Measurements from ENCODE around the gene COIL. TPM values are rescaled to one million over a fixed set of nuclear protein-coding genes. Genes with fewer than 3 reads are reported as not detected.

The COIL gene
- total RNA-seq, 1 experiment from 2014 or later: 22.9 TPM

DNA sequence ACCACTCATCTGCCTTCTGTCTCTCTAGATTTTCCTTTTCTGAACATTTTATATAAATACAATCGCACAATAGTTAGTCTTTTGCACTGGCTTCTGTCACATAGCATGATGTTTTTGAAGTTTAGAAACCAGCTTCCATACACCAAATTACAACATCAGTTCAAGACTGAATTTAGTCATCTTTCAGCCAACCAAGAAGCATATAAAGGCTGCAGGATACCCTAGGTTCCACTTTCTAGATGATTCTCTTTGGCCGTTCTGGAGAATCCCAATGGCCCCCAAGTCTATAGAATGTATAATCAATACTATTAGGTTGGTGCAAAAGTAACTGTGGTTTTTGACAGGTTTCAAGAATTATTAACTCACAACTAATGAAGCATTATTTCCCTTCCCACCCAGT is 36.5 kb upstream of the COIL start:
- Histone ChIP-seq H3K4me1 (ENCODE audit: insufficient read depth, low read length) (peaks cover 20% of the 10 kb centered on the region), H4K20me1 (ENCODE audit: low read length) (no peaks in the 10 kb centered on the region), H3K9me3 (ENCODE audit: low read length) (no peaks in the 10 kb centered on the region), H3K4me2 (ENCODE audit: low read length) (no peak overlapping the region), H3K27me3 (ENCODE audit: low read length) (no peaks in the 10 kb centered on the region), H3K4me3 (ENCODE audit: low read length) (no peak overlapping the region), H2AFZ (ENCODE audit: low read length) (no peak overlapping the region), H3K79me2 (ENCODE audit: low read length) (no peaks in the 10 kb centered on the region), H3K9ac (ENCODE audit: low read length) (no peak overlapping the region), H3K27ac (ENCODE audit: low read length) (no peak overlapping the region), H3F3A (ENCODE audit: low read length, unreplicated experiment) (peaks cover 4% of the 10 kb centered on the region), H3K9me2 (replicated peaks; ENCODE audit: low read length) (no peaks in the 10 kb centered on the region), H3K36me3 (ENCODE audit: low read depth, low read length) (no peaks in the 10 kb centered on the region)
- TF ChIP-seq, protein P1, sequence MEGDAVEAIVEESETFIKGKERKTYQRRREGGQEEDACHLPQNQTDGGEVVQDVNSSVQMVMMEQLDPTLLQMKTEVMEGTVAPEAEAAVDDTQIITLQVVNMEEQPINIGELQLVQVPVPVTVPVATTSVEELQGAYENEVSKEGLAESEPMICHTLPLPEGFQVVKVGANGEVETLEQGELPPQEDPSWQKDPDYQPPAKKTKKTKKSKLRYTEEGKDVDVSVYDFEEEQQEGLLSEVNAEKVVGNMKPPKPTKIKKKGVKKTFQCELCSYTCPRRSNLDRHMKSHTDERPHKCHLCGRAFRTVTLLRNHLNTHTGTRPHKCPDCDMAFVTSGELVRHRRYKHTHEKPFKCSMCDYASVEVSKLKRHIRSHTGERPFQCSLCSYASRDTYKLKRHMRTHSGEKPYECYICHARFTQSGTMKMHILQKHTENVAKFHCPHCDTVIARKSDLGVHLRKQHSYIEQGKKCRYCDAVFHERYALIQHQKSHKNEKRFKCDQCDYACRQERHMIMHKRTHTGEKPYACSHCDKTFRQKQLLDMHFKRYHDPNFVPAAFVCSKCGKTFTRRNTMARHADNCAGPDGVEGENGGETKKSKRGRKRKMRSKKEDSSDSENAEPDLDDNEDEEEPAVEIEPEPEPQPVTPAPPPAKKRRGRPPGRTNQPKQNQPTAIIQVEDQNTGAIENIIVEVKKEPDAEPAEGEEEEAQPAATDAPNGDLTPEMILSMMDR (conservative IDR thresholded peaks at IDR 0.05; ENCODE audit: low read depth, low read length): no peak
- TF ChIP-seq EZH2phosphoT487 (IDR thresholded peaks at IDR 0.05; ENCODE audit: borderline replicate concordance, low read length) (no peak), EZH2 (IDR thresholded peaks at IDR 0.05; ENCODE audit: low read length, unreplicated experiment) (no peak)
- no TSS peak for BruUV-seq (replicated peaks)
- CTCF ChIA-PET: no interaction called here
- intact Hi-C loops (cut with micrococcal nuclease): no loop called here
- DNase-seq: no peak
- POLR2A ChIA-PET (ENCODE audit: unreplicated experiment): no interaction called here
- ATAC-seq: no peak

DNA sequence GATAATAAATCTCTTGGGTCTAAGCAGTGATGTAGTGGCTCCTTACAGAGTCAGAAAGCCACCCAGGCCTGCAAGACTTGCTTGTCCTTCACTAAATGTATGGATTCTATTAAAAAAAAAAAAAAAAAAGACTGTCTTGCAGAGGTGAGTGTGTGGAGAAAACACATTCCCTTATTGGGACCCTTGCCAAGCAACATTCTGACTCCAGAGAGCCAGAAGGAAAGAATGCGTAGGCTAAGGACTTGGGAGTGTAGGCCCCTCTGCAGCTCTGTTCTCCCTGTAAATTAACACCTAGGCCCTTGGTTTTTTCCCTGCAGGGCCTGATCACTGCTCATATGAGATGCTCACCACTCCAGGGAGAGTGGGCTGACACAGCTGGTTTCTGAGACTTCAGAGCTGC is 34.9 kb upstream of the COIL start:
- H3K4me1 ChIP-seq (ENCODE audit: insufficient read depth, low read length): peaks cover 20% of the 10 kb centered on the region
- no peaks in the 10 kb centered on the region for H4K20me1 ChIP-seq (ENCODE audit: low read length)
- intact Hi-C loops (cut with micrococcal nuclease): no loop called here
- TF ChIP-seq EZH2 (IDR thresholded peaks at IDR 0.05; ENCODE audit: low read length, unreplicated experiment) (no peak), EZH2phosphoT487 (IDR thresholded peaks at IDR 0.05; ENCODE audit: borderline replicate concordance, low read length) (no peak)
- TF ChIP-seq, protein P1 (conservative IDR thresholded peaks at IDR 0.05; ENCODE audit: low read depth, low read length): no peak
- no peaks in the 10 kb centered on the region for H3K9me2 ChIP-seq (replicated peaks; ENCODE audit: low read length)
- H3K9ac ChIP-seq (ENCODE audit: low read length): no peak overlapping the region
- DNase-seq: no peak
- no peak for ATAC-seq
- H2AFZ ChIP-seq (ENCODE audit: low read length): no peak overlapping the region
- CTCF ChIA-PET: no interaction called here
- no peaks in the 10 kb centered on the region for H3K27me3 ChIP-seq (ENCODE audit: low read length)
- H3F3A ChIP-seq (ENCODE audit: low read length, unreplicated experiment): peaks cover 4% of the 10 kb centered on the region
- H3K36me3 ChIP-seq (ENCODE audit: low read depth, low read length): no peaks in the 10 kb centered on the region
- no peaks in the 10 kb centered on the region for H3K79me2 ChIP-seq (ENCODE audit: low read length)
- BruUV-seq (replicated peaks): no TSS peak
- H3K4me2 ChIP-seq (ENCODE audit: low read length): no peak overlapping the region
- H3K9me3 ChIP-seq (ENCODE audit: low read length): no peaks in the 10 kb centered on the region
- no peak overlapping the region for H3K27ac ChIP-seq (ENCODE audit: low read length)
- H3K4me3 ChIP-seq (ENCODE audit: low read length): no peak overlapping the region
- POLR2A ChIA-PET (ENCODE audit: unreplicated experiment): no interaction called here

DNA sequence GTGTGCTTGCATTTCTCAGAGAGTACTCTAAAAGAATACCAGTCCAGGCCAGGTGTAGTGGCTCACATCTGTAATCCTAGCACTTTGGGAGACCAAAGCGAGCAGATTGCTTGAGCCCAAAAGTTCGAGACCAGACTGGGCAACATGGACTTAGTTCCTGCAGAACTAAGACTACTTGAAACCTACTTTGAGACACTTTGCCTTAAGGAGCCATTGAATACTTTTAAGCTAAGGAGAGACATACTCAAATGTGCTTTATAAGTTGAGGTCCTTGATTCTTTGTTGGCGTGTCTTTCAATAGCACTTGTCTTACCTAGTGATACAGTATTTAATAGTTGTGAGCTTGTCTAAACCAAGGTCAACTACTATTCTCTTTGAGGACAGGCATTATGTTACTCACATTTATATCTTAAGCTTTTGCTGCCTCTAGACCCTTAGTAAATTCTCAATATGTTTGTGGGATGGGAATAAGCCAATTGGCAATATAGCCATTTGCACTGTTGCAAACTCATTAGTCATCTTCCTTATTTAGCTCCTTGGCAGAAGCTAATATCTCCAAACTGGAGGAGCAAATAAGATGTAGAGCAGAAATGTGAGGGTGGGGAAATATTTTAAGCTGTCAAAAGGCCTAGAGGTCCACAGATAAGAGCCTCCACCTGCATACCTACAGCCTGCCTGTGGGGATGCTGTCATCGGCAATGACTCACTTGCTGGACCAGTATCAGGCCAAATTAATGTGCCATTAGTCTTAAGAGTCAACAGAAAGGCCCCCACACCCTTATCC is 33.4 kb upstream of the COIL start:
- H3K9me3 ChIP-seq (ENCODE audit: low read length): no peaks in the 10 kb centered on the region
- peaks cover 4% of the 10 kb centered on the region for H3F3A ChIP-seq (ENCODE audit: low read length, unreplicated experiment)
- ATAC-seq: peak; percentile 90
- DNase-seq: peak; percentile 94
- no TSS peak for BruUV-seq (replicated peaks)
- peak overlapping the region; percentile 19 for H3K4me2 ChIP-seq (ENCODE audit: low read length)
- H3K9ac ChIP-seq (ENCODE audit: low read length): no peak overlapping the region
- H4K20me1 ChIP-seq (ENCODE audit: low read length): no peaks in the 10 kb centered on the region
- no peaks in the 10 kb centered on the region for H3K79me2 ChIP-seq (ENCODE audit: low read length)
- peaks cover 3% of the 10 kb centered on the region; the same call in 1 of the 2 replicates for H3K36me3 ChIP-seq (ENCODE audit: low read depth, low read length)
- H3K4me1 ChIP-seq (ENCODE audit: insufficient read depth, low read length): peaks cover 20% of the 10 kb centered on the region
- H3K9me2 ChIP-seq (replicated peaks; ENCODE audit: low read length): no peaks in the 10 kb centered on the region
- ChIA-PET POLR2A (ENCODE audit: unreplicated experiment) (interaction anchor here (0.5 to 0.6 kb wide), 3 partner anchors 12 to 90 kb away, joined by 3 to 7 read pairs (median 3); no protein-coding TSS in a partner anchor), CTCF (interaction anchor here (0.5 to 1.1 kb wide), 3 partner anchors 14 to 138 kb away, joined by 3 to 11 read pairs (median 4); partner anchors contain the start of gene SCPEP1)
- intact Hi-C loops (cut with micrococcal nuclease): loop anchor here (5.0 kb wide), 1 partner anchor 88 kb away; no protein-coding TSS in a partner anchor
- no peaks in the 10 kb centered on the region for H3K27me3 ChIP-seq (ENCODE audit: low read length)
- H2AFZ ChIP-seq (ENCODE audit: low read length): no peak overlapping the region
- no peak overlapping the region for H3K27ac ChIP-seq (ENCODE audit: low read length)
- TF ChIP-seq EZH2phosphoT487 (IDR thresholded peaks at IDR 0.05; ENCODE audit: borderline replicate concordance, low read length): no peak
- no peak for TF ChIP-seq EZH2 (IDR thresholded peaks at IDR 0.05; ENCODE audit: low read length, unreplicated experiment)
- TF ChIP-seq, protein P1 (conservative IDR thresholded peaks at IDR 0.05; ENCODE audit: low read depth, low read length): no peak
- H3K4me3 ChIP-seq (ENCODE audit: low read length): no peak overlapping the region

Data from PC-3 (cell line).